ENCODE measurements around the gene AKR7A3. TPM values are rescaled to one million over a fixed set of nuclear protein-coding genes. Genes with fewer than 3 reads are reported as not detected.
"Not testable (repeated sequence)": the region's sequence is repeated elsewhere in the genome, so short reads cannot be mapped to it uniquely, and the experiment has no call there.

The AKR7A3 gene
- total and polyA plus RNA-seq, 2 experiments from 2014 or later: 0.11 to 0.18 TPM

DNA sequence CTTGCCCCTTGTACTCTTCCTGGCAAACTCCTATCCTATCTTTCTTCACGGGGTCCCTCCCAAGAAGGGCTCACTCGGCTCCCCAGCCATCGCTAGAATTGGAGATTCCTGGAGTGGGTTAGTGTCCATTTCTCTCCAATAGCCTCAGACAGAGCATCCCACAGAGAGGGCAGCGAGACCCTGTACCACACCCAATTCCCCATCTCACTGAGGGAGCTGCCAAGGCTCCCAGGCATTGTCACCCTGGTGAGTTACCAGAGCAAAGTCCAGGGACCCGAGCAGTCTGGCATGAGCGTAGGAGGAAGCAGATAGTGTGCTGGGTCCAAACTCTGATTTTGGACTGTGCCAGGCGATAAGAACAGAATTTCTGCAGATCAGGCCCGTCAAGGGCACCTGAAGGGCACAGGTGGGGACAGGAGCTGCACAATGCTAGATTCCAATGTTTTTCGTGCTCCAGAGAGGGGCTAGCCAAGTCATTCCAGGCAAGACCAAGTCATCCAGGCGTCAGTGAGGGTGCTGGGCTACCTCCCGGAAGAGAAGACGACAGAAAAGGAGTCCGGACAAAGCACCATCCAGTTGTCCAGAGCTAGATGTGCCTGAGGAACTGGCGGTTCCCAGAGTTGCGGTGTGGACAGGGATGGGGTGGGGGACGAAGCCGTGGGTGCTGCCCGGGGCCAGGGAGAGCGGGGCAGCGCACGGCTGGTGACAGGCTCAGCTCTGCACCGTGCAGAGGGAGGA, 15.3 kb downstream of the AKR7A3 start:
- no peaks in the 10 kb centered on the region for H3K79me2 ChIP-seq (ENCODE audit: insufficient read depth)
- H3K4me3 ChIP-seq: no peak overlapping the region
- TF ChIP-seq EZH2 (IDR thresholded peaks at IDR 0.05; ENCODE audit: insufficient read depth, poor library complexity, severe bottlenecking) (no peak), EZH2phosphoT487 (IDR thresholded peaks at IDR 0.05; ENCODE audit: insufficient read depth, low read depth) (no peak)
- H3K9me2 ChIP-seq (ENCODE audit: insufficient read depth): no peaks in the 10 kb centered on the region
- no peaks in the 10 kb centered on the region for H3K4me1 ChIP-seq (ENCODE audit: insufficient read depth)
- H3K9me3 ChIP-seq (ENCODE audit: low read depth): no peaks in the 10 kb centered on the region
- DNase-seq: no peak
- H3K36me3 ChIP-seq (ENCODE audit: low read depth): no peaks in the 10 kb centered on the region
- H3K27ac ChIP-seq: no peak overlapping the region
- H3F3A ChIP-seq (ENCODE audit: insufficient read depth): no peaks in the 10 kb centered on the region
- H3K27me3 ChIP-seq (replicated peaks; ENCODE audit: insufficient read depth): no peaks in the 10 kb centered on the region
- no peak overlapping the region for H3K4me2 ChIP-seq (ENCODE audit: unreplicated experiment)
- WGBS, 2 experiments (ENCODE audit: low coverage in 1 of 2, low lambda C conversion rate in 2 of 2, missing lambda C conversion rate in 2 of 2): 86 to 94% methylated on average over 14 to 22 of the region's 22 CpGs
- no peak overlapping the region for H3K9ac ChIP-seq
- H4K20me1 ChIP-seq (ENCODE audit: insufficient read depth): no peaks in the 10 kb centered on the region
- in situ Hi-C loops (cut with MboI): no loop called here
- no peak overlapping the region for H2AFZ ChIP-seq

DNA sequence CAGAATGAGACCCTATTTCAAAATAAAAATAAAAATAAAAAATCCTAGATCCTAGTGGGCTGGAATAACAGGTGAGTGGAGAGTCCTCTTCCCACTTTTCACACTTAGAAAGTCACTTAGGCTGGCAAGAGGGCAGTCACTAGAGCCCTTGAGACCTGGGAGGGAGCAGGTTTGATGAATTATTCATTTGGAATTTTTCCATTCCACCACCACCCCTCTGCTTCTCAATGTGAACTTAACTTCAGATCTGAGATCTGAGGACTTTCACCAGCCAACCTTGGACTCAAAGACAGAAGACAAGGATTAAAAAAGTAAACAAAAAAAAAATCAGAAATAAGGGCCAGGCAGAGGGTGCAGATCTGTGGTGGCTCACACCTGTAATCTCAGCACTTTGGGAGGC, 16.5 kb downstream of the AKR7A3 start:
- Histone ChIP-seq H3K9me3 (ENCODE audit: low read depth) (no peaks in the 10 kb centered on the region), H3K79me2 (ENCODE audit: insufficient read depth) (no peaks in the 10 kb centered on the region), H3K27me3 (replicated peaks; ENCODE audit: insufficient read depth) (no peaks in the 10 kb centered on the region), H3K4me2 (ENCODE audit: unreplicated experiment) (no peak overlapping the region), H3F3A (ENCODE audit: insufficient read depth) (no peaks in the 10 kb centered on the region), H3K27ac (no peak overlapping the region), H3K4me3 (no peak overlapping the region), H4K20me1 (ENCODE audit: insufficient read depth) (no peaks in the 10 kb centered on the region), H3K36me3 (ENCODE audit: low read depth) (no peaks in the 10 kb centered on the region), H3K4me1 (ENCODE audit: insufficient read depth) (no peaks in the 10 kb centered on the region), H2AFZ (no peak overlapping the region), H3K9me2 (ENCODE audit: insufficient read depth) (no peaks in the 10 kb centered on the region), H3K9ac (no peak overlapping the region)
- DNase-seq: no peak
- TF ChIP-seq EZH2 (IDR thresholded peaks at IDR 0.05; ENCODE audit: insufficient read depth, poor library complexity, severe bottlenecking): no peak
- TF ChIP-seq EZH2phosphoT487 (IDR thresholded peaks at IDR 0.05; ENCODE audit: insufficient read depth, low read depth): no peak
- in situ Hi-C loops (cut with MboI): no loop called here

GRCh38 chr1:19270343-19270730, 18.2 kb downstream of the AKR7A3 start:
- H3K4me3 ChIP-seq; in situ Hi-C loops (cut with MboI); H3K4me1 ChIP-seq (ENCODE audit: insufficient read depth); H3K9me3 ChIP-seq (ENCODE audit: low read depth); H3K4me2 ChIP-seq (ENCODE audit: unreplicated experiment); DNase-seq; H4K20me1 ChIP-seq (ENCODE audit: insufficient read depth); H3K36me3 ChIP-seq (ENCODE audit: low read depth); H3K79me2 ChIP-seq (ENCODE audit: insufficient read depth); H3K27ac ChIP-seq; H3K9ac ChIP-seq; H3K9me2 ChIP-seq (ENCODE audit: insufficient read depth); H2AFZ ChIP-seq; H3F3A ChIP-seq (ENCODE audit: insufficient read depth); H3K27me3 ChIP-seq (replicated peaks; ENCODE audit: insufficient read depth): not testable (repeated sequence)
- WGBS, 2 experiments (ENCODE audit: low coverage in 1 of 2, low lambda C conversion rate in 2 of 2, missing lambda C conversion rate in 2 of 2): 73 to 82% methylated on average over 6 of the region's 6 CpGs

DNA sequence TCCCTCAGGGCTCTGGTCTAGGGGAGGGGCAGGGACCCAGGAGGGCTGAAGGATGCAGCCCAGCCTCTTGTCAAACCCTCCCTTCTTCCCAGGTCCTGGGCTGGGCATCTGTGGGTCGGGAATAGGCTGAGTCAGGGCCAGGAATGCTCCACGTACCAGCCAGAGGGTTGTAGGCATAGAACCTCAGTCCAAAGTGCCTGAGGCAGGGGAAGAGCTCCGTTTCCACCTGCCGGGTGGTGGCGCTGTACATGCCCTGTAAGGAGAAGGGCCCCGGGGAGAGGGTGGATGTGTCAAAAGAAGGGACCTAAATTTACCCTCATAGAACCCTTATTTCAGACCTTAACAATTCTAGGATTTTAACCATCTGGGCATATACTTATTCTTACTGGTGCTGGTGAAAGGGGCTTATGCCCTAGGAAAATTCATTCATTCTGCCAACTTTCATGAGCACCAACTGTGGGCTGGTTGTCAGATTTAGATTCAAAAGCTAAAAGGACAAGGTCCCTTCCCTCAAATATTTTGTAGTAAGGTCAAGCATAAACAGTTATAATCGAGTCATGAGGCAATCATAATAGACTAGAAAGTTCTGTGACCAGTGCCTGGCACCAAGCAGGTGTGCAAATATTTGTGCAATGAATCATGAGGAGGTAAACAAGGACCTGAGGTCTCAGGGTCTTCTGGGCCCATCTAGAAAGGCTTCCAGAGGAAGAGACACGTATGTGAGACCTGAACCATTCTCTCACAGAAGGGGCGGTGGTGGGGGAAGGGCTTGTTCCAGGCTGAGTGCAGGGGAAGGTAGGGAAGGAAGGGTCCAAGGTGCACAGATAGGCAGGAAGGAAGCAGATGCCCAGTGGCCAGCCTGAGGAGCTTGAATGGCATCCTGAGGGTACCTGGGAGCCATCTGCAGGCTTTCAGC, 18.9 kb downstream of the AKR7A3 start:
- WGBS, 2 experiments (ENCODE audit: low coverage in 1 of 2, low lambda C conversion rate in 2 of 2, missing lambda C conversion rate in 2 of 2): 72 to 73% methylated on average over 9 of the region's 9 CpGs

More for the DNA sequence above, 18.9 kb downstream of the AKR7A3 start:
- H3K9me3 ChIP-seq (ENCODE audit: low read depth); H3K4me1 ChIP-seq (ENCODE audit: insufficient read depth); H3K27ac ChIP-seq; H3K27me3 ChIP-seq (replicated peaks; ENCODE audit: insufficient read depth); H3K4me3 ChIP-seq; H3F3A ChIP-seq (ENCODE audit: insufficient read depth); H4K20me1 ChIP-seq (ENCODE audit: insufficient read depth); in situ Hi-C loops (cut with MboI); H3K36me3 ChIP-seq (ENCODE audit: low read depth); H3K9ac ChIP-seq; DNase-seq; H3K4me2 ChIP-seq (ENCODE audit: unreplicated experiment); H3K9me2 ChIP-seq (ENCODE audit: insufficient read depth); H2AFZ ChIP-seq; H3K79me2 ChIP-seq (ENCODE audit: insufficient read depth): not testable (repeated sequence)
